NCI-H128 (cell line): ENCODE measurements around the gene ANKRD44.
"Not testable (repeated sequence)": the region's sequence is repeated elsewhere in the genome, so short reads cannot be mapped to it uniquely, and the experiment has no call there.

Experiments used
- DNase-seq: peaks from one replicate; lab custom pipeline; 2025; ENCODE audit not compliant: unreplicated experiment; lab: John Stamatoyannopoulos, UW

Gene ANKRD44

GRCh38 chr2:197080578-197081216 lies 229.9 kb downstream of the ANKRD44 start:
- no peak for DNase-seq

GRCh38 chr2:197079832-197080555 lies 230.6 kb downstream of the ANKRD44 start:
- no peak for DNase-seq

- no peak for DNase-seq
Observed at GRCh38 chr2:197079414-197079813, 231.2 kb downstream of the ANKRD44 start.

GRCh38 chr2:197078535-197078934 lies 232.0 kb downstream of the ANKRD44 start:
- DNase-seq = no peak

GRCh38 chr2:197077336-197077735 lies 233.2 kb downstream of the ANKRD44 start:
- DNase-seq = no peak

- no peak for DNase-seq
Observed at GRCh38 chr2:197076652-197077051, 233.9 kb downstream of the ANKRD44 start.

GRCh38 chr2:197075754-197076337 lies 234.7 kb downstream of the ANKRD44 start:
- DNase-seq = no peak

- DNase-seq = no peak
Observed at GRCh38 chr2:197075281-197075680, 235.3 kb downstream of the ANKRD44 start.

GRCh38 chr2:197073701-197074433 lies 236.7 kb downstream of the ANKRD44 start:
- no peak for DNase-seq

- no peak for DNase-seq
Observed at GRCh38 chr2:197073270-197073669, 237.3 kb downstream of the ANKRD44 start.

- no peak for DNase-seq
Observed at GRCh38 chr2:197072533-197072932, 238.0 kb downstream of the ANKRD44 start.

GRCh38 chr2:197071790-197072436 lies 238.7 kb downstream of the ANKRD44 start:
- no peak for DNase-seq

GRCh38 chr2:197071213-197071612 lies 239.4 kb downstream of the ANKRD44 start:
- DNase-seq = no peak

- no peak for DNase-seq
Observed at GRCh38 chr2:197069958-197070357, 240.6 kb downstream of the ANKRD44 start.

GRCh38 chr2:197062574-197062973 lies 248.0 kb downstream of the ANKRD44 start:
- not testable (repeated sequence) for DNase-seq

- no peak for DNase-seq
Observed at GRCh38 chr2:197059477-197059876, 251.1 kb downstream of the ANKRD44 start.

- DNase-seq = no peak
Observed at GRCh38 chr2:197058777-197059300, 251.7 kb downstream of the ANKRD44 start.

GRCh38 chr2:197057959-197058358 lies 252.6 kb downstream of the ANKRD44 start:
- DNase-seq = no peak

GRCh38 chr2:197055045-197055444 lies 255.5 kb downstream of the ANKRD44 start:
- no peak for DNase-seq

GRCh38 chr2:197054437-197054836 lies 256.1 kb downstream of the ANKRD44 start:
- DNase-seq = no peak

GRCh38 chr2:197052356-197052755 lies 258.2 kb downstream of the ANKRD44 start:
- DNase-seq = no peak
